Ishikawa (cell line): ENCODE results near the gene B4GALNT1.

Experiments
- CEBPB ChIP-seq: IDR thresholded peaks from 2 replicates; pipeline ENCODE4 v1.6.1; 2012
- CREB1 ChIP-seq: IDR thresholded peaks from 2 replicates; pipeline ENCODE4 v1.6.1; 2012; ENCODE audit warnings: low read depth
- EGR1 ChIP-seq: IDR thresholded peaks from 2 replicates; pipeline ENCODE4 v1.6.1; 2012
- EP300 ChIP-seq: IDR thresholded peaks from 2 replicates; pipeline ENCODE4 v1.6.1; 2012; ENCODE audit warnings: borderline replicate concordance
- FOXM1 ChIP-seq: IDR thresholded peaks from 2 replicates; pipeline ENCODE4 v1.6.1; 2012; ENCODE audit warnings: low read depth, borderline replicate concordance
- MAX ChIP-seq: IDR thresholded peaks from 2 replicates; pipeline ENCODE4 v1.6.1; 2012
- NFIC ChIP-seq: IDR thresholded peaks from 2 replicates; pipeline ENCODE4 v1.6.1; 2012
- RAD21 ChIP-seq: IDR thresholded peaks from 2 replicates; pipeline ENCODE4 v1.6.1; 2012; ENCODE audit warnings: low read depth
- REST ChIP-seq: IDR thresholded peaks from 2 replicates; pipeline ENCODE4 v1.6.1; 2012; ENCODE audit warnings: low read depth, mild to moderate bottlenecking
- TAF1 ChIP-seq: IDR thresholded peaks from 2 replicates; pipeline ENCODE4 v1.6.1; 2012; ENCODE audit warnings: low read depth, mild to moderate bottlenecking
- TCF12 ChIP-seq: IDR thresholded peaks from 2 replicates; pipeline ENCODE4 v1.6.1; 2012; ENCODE audit warnings: low read depth
- TEAD4 ChIP-seq: IDR thresholded peaks from 2 replicates; pipeline ENCODE4 v1.6.1; 2012
- USF1 ChIP-seq: IDR thresholded peaks from 2 replicates; pipeline ENCODE4 v1.6.1; 2012
- YY1 ChIP-seq: IDR thresholded peaks from 2 replicates; pipeline ENCODE4 v1.6.1; 2012; ENCODE audit warnings: low read depth
- ZBTB7A ChIP-seq: IDR thresholded peaks from 2 replicates; pipeline ENCODE4 v1.6.1; 2012; ENCODE audit warnings: low read depth

The B4GALNT1 gene

GRCh38 chr12:57606399-57606798 is 26.6 kb downstream of the B4GALNT1 start:
- TF ChIP-seq EGR1 (no peak), TEAD4 (no peak), RAD21 (no peak), EP300 (no peak), MAX (no peak), YY1 (no peak), TCF12 (no peak), TAF1 (no peak), CREB1 (no peak), FOXM1 (no peak), ZBTB7A (no peak), USF1 (no peak), REST (no peak), CEBPB (no peak)

- TF ChIP-seq EGR1 (no peak), REST (no peak), YY1 (no peak), RAD21 (no peak), NFIC (no peak), CREB1 (no peak), MAX (no peak), TAF1 (no peak), TEAD4 (no peak), FOXM1 (no peak), ZBTB7A (no peak), EP300 (no peak), USF1 (no peak), CEBPB (no peak), TCF12 (no peak)
Measured at GRCh38 chr12:57605811-57606311, 27.1 kb downstream of the B4GALNT1 start.

- TF ChIP-seq ZBTB7A (peak; percentile 8; the same call in 1 of the 2 replicates), YY1 (no peak), TEAD4 (no peak), REST (no peak), TAF1 (no peak; the same call in 1 of the 2 replicates), NFIC (no peak), USF1 (no peak)
Measured at GRCh38 chr12:57604992-57605810, 27.8 kb downstream of the B4GALNT1 start.
